Measurements from ENCODE around the gene PRKCA.

PRKCA gene

GRCh38 chr17:66813296-66813695 lies 510.9 kb downstream of the PRKCA start:
- H3K4me1 ChIP-seq (ENCODE audit: control insufficient read depth, low read length) = peaks cover 6% of the 10 kb centered on the region
- no peaks in the 10 kb centered on the region for H3K79me2 ChIP-seq (ENCODE audit: control insufficient read depth, low read length)
- no peaks in the 10 kb centered on the region for H3K27me3 ChIP-seq (ENCODE audit: control insufficient read depth, low read length)
- no peak overlapping the region for H3K27ac ChIP-seq (ENCODE audit: low read depth, low read length)
- no peaks in the 10 kb centered on the region for H4K20me1 ChIP-seq (ENCODE audit: control insufficient read depth, insufficient read depth, low read depth, low read length)
- H3K9me3 ChIP-seq (ENCODE audit: control insufficient read depth, insufficient read depth, low read length) = 0 out of 2 replicates have a peak, but pooled peaks cover 3% of the 10 kb centered on the region
- no peak overlapping the region for H3K4me3 ChIP-seq (ENCODE audit: low read length)
- H3K4me2 ChIP-seq (ENCODE audit: low read length) = no peak overlapping the region
- no peaks in the 10 kb centered on the region for H3K36me3 ChIP-seq (ENCODE audit: control insufficient read depth, low read length)
- H3F3A ChIP-seq (ENCODE audit: control insufficient read depth, insufficient read depth) = no peaks in the 10 kb centered on the region
- TF ChIP-seq CTCF (IDR thresholded peaks at IDR 0.05; ENCODE audit: low read depth, low read length, poor library complexity, severe bottlenecking) (no peak), EZH2phosphoT487 (IDR thresholded peaks at IDR 0.05; ENCODE audit: borderline replicate concordance, low read length) (no peak)
- no peaks in the 10 kb centered on the region for H3K9me2 ChIP-seq (replicated peaks; ENCODE audit: control insufficient read depth, low read length)

DNA sequence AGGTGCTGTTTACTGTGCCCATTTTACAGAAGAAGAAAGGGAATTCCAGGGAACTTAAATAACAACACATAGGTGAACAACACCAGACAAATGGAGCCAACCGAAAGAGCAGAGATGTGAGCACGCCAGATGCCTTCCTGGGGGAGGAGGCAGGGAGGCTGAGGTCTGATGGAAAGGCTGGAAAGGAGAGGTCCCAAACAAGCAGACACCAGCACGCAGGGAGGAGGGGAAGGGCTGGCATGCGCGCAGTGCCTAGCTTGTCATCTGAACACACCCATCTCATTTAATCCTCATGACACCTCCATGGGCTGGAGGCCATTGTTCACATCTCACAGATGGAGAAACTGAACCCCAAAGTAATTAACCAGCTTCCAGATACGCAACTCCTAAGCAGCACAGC lies 511.6 kb downstream of the PRKCA start:
- H3K4me2 ChIP-seq (ENCODE audit: low read length) = no peak overlapping the region
- H3K9me2 ChIP-seq (replicated peaks; ENCODE audit: control insufficient read depth, low read length) = no peaks in the 10 kb centered on the region
- H3K4me3 ChIP-seq (ENCODE audit: low read length) = no peak overlapping the region
- H3K4me1 ChIP-seq (ENCODE audit: control insufficient read depth, low read length) = peaks cover 4% of the 10 kb centered on the region; the same call in 1 of the 2 replicates
- H3F3A ChIP-seq (ENCODE audit: control insufficient read depth, insufficient read depth) = no peaks in the 10 kb centered on the region
- no peaks in the 10 kb centered on the region for H4K20me1 ChIP-seq (ENCODE audit: control insufficient read depth, insufficient read depth, low read depth, low read length)
- H3K27ac ChIP-seq (ENCODE audit: low read depth, low read length) = no peak overlapping the region
- TF ChIP-seq EZH2phosphoT487 (IDR thresholded peaks at IDR 0.05; ENCODE audit: borderline replicate concordance, low read length) (no peak), CTCF (IDR thresholded peaks at IDR 0.05; ENCODE audit: low read depth, low read length, poor library complexity, severe bottlenecking) (no peak)
- no peaks in the 10 kb centered on the region for H3K36me3 ChIP-seq (ENCODE audit: control insufficient read depth, low read length)
- H3K27me3 ChIP-seq (ENCODE audit: control insufficient read depth, low read length) = no peaks in the 10 kb centered on the region
- 0 out of 2 replicates have a peak, but pooled peaks cover 3% of the 10 kb centered on the region for H3K9me3 ChIP-seq (ENCODE audit: control insufficient read depth, insufficient read depth, low read length)
- no peaks in the 10 kb centered on the region for H3K79me2 ChIP-seq (ENCODE audit: control insufficient read depth, low read length)

DNA sequence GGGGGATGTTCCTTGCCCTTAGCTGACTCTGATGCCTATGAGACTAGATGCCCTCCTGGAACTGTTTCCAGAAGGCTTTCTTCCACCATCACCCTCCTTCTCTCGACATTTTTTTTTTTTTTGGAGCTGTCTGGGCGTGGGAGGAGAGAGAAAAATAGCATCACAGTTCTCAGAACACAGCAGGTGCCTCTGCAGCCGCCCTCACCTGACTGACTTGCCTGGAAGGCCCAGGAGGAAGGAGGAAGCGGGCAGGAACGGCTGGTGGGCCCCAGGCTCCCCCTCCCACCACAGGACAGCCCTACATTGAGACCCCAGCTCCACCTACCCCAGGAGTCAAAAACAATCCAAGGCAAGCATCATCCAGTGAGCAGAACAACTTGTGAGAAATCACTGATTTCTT lies 512.2 kb downstream of the PRKCA start:
- H3K4me3 ChIP-seq (ENCODE audit: low read length) = no peak overlapping the region
- H3K36me3 ChIP-seq (ENCODE audit: control insufficient read depth, low read length) = no peaks in the 10 kb centered on the region
- H3K79me2 ChIP-seq (ENCODE audit: control insufficient read depth, low read length) = no peaks in the 10 kb centered on the region
- no peaks in the 10 kb centered on the region for H3F3A ChIP-seq (ENCODE audit: control insufficient read depth, insufficient read depth)
- H3K9me2 ChIP-seq (replicated peaks; ENCODE audit: control insufficient read depth, low read length) = no peaks in the 10 kb centered on the region
- H3K27me3 ChIP-seq (ENCODE audit: control insufficient read depth, low read length) = peaks cover under 1% of the 10 kb centered on the region; the same call in 1 of the 2 replicates
- no peak for TF ChIP-seq EZH2phosphoT487 (IDR thresholded peaks at IDR 0.05; ENCODE audit: borderline replicate concordance, low read length)
- TF ChIP-seq CTCF (IDR thresholded peaks at IDR 0.05; ENCODE audit: low read depth, low read length, poor library complexity, severe bottlenecking) = no peak
- peaks cover 4% of the 10 kb centered on the region; the same call in 1 of the 2 replicates for H3K4me1 ChIP-seq (ENCODE audit: control insufficient read depth, low read length)
- H3K27ac ChIP-seq (ENCODE audit: low read depth, low read length) = no peak overlapping the region
- H4K20me1 ChIP-seq (ENCODE audit: control insufficient read depth, insufficient read depth, low read depth, low read length) = no peaks in the 10 kb centered on the region
- H3K9me3 ChIP-seq (ENCODE audit: control insufficient read depth, insufficient read depth, low read length) = 0 out of 2 replicates have a peak, but pooled peaks cover 3% of the 10 kb centered on the region
- no peak overlapping the region for H3K4me2 ChIP-seq (ENCODE audit: low read length)

Measured in DOHH2 (cell line).